ENCODE results near the gene KLHDC4.

- TF ChIP-seq CTCF (conservative IDR thresholded peaks at IDR 0.05 in 1 of 2, IDR thresholded peaks at IDR 0.05 in 1 of 2; ENCODE audit: extremely low read depth in 1 of 2, insufficient read depth in 1 of 2, low read depth in 1 of 2, low read length in 2 of 2) (no peak), EZH2 (IDR thresholded peaks at IDR 0.05; ENCODE audit: borderline replicate concordance, low read length) (no peak)
Observed at GRCh38 chr16:87701078-87701460, 64.7 kb downstream of the KLHDC4 start.

All from mammary epithelial cell (primary cell).